Epithelial cell of esophagus (primary cell): Measurements from ENCODE around the gene GUCY1A1.

Experiments
- DNase-seq: peaks from one replicate; pipeline ENCODE4 v3.0.0; 2010; ENCODE audit warnings: low read depth
- H3K4me3 ChIP-seq: 2 replicates; pipeline ENCODE4 v1.5.1; 2011; ENCODE audit warnings: mild to moderate bottlenecking, low read length, control low read depth
- CTCF ChIP-seq: IDR thresholded peaks from 2 replicates; pipeline ENCODE4 v1.5.1; 2011; ENCODE audit warnings: low read depth, mild to moderate bottlenecking, low read length, control low read depth, inconsistent platforms; ENCODE audit not compliant: insufficient read depth; ENCODE audit errors: missing control alignments

Gene GUCY1A1

GRCh38 chr4:155708782-155709181, 42.1 kb downstream of the GUCY1A1 start:
- DNase-seq, result no peak
- H3K4me3 ChIP-seq, result no peak overlapping the region
- TF ChIP-seq CTCF, result no peak

GRCh38 chr4:155709918-155710317, 43.3 kb downstream of the GUCY1A1 start:
- DNase-seq, result no peak
- no peak overlapping the region for H3K4me3 ChIP-seq
- TF ChIP-seq CTCF, result no peak

- no peak overlapping the region for H3K4me3 ChIP-seq
- no peak for DNase-seq
- TF ChIP-seq CTCF, result no peak
These were observed 44.9 kb downstream of the GUCY1A1 start for GRCh38 chr4:155711556-155711955.

GRCh38 chr4:155712846-155713245, 46.2 kb downstream of the GUCY1A1 start:
- no peak for TF ChIP-seq CTCF
- DNase-seq, result no peak
- H3K4me3 ChIP-seq, result no peak overlapping the region

- no peak overlapping the region for H3K4me3 ChIP-seq
- no peak for TF ChIP-seq CTCF
- DNase-seq, result no peak
These were observed 47.3 kb downstream of the GUCY1A1 start for GRCh38 chr4:155713911-155714310.

GRCh38 chr4:155722336-155722735, 55.7 kb downstream of the GUCY1A1 start:
- no peak for DNase-seq
- H3K4me3 ChIP-seq, result no peak overlapping the region
- no peak for TF ChIP-seq CTCF

- H3K4me3 ChIP-seq, result no peak overlapping the region
- TF ChIP-seq CTCF, result no peak
- DNase-seq, result no peak
These were observed 56.3 kb downstream of the GUCY1A1 start for GRCh38 chr4:155722816-155723499.
